ENCODE data around the gene DERL2. TPM values are rescaled to one million over a fixed set of nuclear protein-coding genes. Genes with fewer than 3 reads are reported as not detected.

DERL2 gene
- total RNA-seq, 1 donor from 2014 or later = 64.3 TPM

GRCh38 chr17:5486206-5487124, 487 bp upstream of the DERL2 start, which contains the start of gene MIS12:
MIS12 (plus strand) TSS chr17:5486566; CDS start chr17:5488863, 2,297 bp downstream.
- peaks cover 66% of the 10 kb centered on the region for H3K36me3 Mint-ChIP-seq (ENCODE audit: low read depth)
- no peaks in the 10 kb centered on the region for H3K9me3 Mint-ChIP-seq
- peak; percentile 99 for DNase-seq
- no peaks in the 10 kb centered on the region for H3K27me3 Mint-ChIP-seq
- intact Hi-C loops (cut with micrococcal nuclease) = loop anchor here (1.0 to 5.0 kb wide), 6 partner anchors 18 to 1166 kb away; partner anchors contain the start of genes C17orf100, DHX33, MED31 and NLRP1
- peak within 1 kb of the TSS; percentile 98 for H3K4me3 Mint-ChIP-seq
- peak within 1 kb of the TSS; percentile 99 for H3K27ac Mint-ChIP-seq
- peaks cover 52% of the 10 kb centered on the region for H3K4me1 Mint-ChIP-seq

GRCh38 chr17:5481451-5481850, 4.5 kb downstream of the DERL2 start:
- Mint-ChIP-seq H3K4me3 (no peak overlapping the region), H3K4me1 (peaks cover 37% of the 10 kb centered on the region), H3K9me3 (no peaks in the 10 kb centered on the region), H3K36me3 (ENCODE audit: low read depth) (peaks cover 69% of the 10 kb centered on the region), H3K27me3 (no peaks in the 10 kb centered on the region), H3K27ac (no peak overlapping the region)
- intact Hi-C loops (cut with micrococcal nuclease) = no loop called here
- DNase-seq = no peak

- DNase-seq = no peak
- Mint-ChIP-seq H3K4me3 (no peak overlapping the region), H3K27me3 (no peaks in the 10 kb centered on the region), H3K4me1 (peaks cover 34% of the 10 kb centered on the region), H3K27ac (peak overlapping the region; percentile 1), H3K36me3 (ENCODE audit: low read depth) (peaks cover 71% of the 10 kb centered on the region), H3K9me3 (no peaks in the 10 kb centered on the region)
- intact Hi-C loops (cut with micrococcal nuclease) = no loop called here
Observed at GRCh38 chr17:5480962-5481361, 5.0 kb downstream of the DERL2 start.

- Mint-ChIP-seq H3K9me3 (no peaks in the 10 kb centered on the region), H3K4me3 (no peak overlapping the region), H3K27ac (no peak overlapping the region), H3K4me1 (peaks cover 17% of the 10 kb centered on the region), H3K36me3 (ENCODE audit: low read depth) (peaks cover 73% of the 10 kb centered on the region), H3K27me3 (no peaks in the 10 kb centered on the region)
- intact Hi-C loops (cut with micrococcal nuclease) = no loop called here
- DNase-seq = no peak
Observed at GRCh38 chr17:5478992-5479391, 7.0 kb downstream of the DERL2 start.

GRCh38 chr17:5473906-5474305, 12.1 kb downstream of the DERL2 start:
- intact Hi-C loops (cut with micrococcal nuclease) = no loop called here
- DNase-seq = no peak
- Mint-ChIP-seq H3K4me1 (peaks cover 6% of the 10 kb centered on the region), H3K27ac (no peak overlapping the region), H3K36me3 (ENCODE audit: low read depth) (peaks cover 53% of the 10 kb centered on the region), H3K4me3 (no peak overlapping the region), H3K27me3 (no peaks in the 10 kb centered on the region), H3K9me3 (no peaks in the 10 kb centered on the region)

- no peak overlapping the region for H3K4me3 Mint-ChIP-seq
- H3K27ac Mint-ChIP-seq = no peak overlapping the region
- intact Hi-C loops (cut with micrococcal nuclease) = no loop called here
- no peak for DNase-seq
- H3K4me1 Mint-ChIP-seq = peaks cover 12% of the 10 kb centered on the region
- no peaks in the 10 kb centered on the region for H3K27me3 Mint-ChIP-seq
- H3K9me3 Mint-ChIP-seq = no peaks in the 10 kb centered on the region
- peaks cover 47% of the 10 kb centered on the region for H3K36me3 Mint-ChIP-seq (ENCODE audit: low read depth)
Observed at GRCh38 chr17:5472511-5472910, 13.5 kb downstream of the DERL2 start.

GRCh38 chr17:5468075-5468473, 17.9 kb downstream of the DERL2 start:
- H3K36me3 Mint-ChIP-seq (ENCODE audit: low read depth) = peaks cover 40% of the 10 kb centered on the region

GRCh38 chr17:5467416-5467815, 18.6 kb downstream of the DERL2 start:
- DNase-seq = no peak
- intact Hi-C loops (cut with micrococcal nuclease) = no loop called here
- Mint-ChIP-seq H3K27me3 (no peaks in the 10 kb centered on the region), H3K27ac (peak overlapping the region; percentile 82), H3K36me3 (ENCODE audit: low read depth) (peaks cover 40% of the 10 kb centered on the region), H3K4me1 (peaks cover 38% of the 10 kb centered on the region), H3K9me3 (no peaks in the 10 kb centered on the region), H3K4me3 (peak overlapping the region; percentile 99)

More at GRCh38 chr17:5468075-5468473, 17.9 kb downstream of the DERL2 start:
- DNase-seq = peak; percentile 74
- Mint-ChIP-seq H3K4me1 (peaks cover 37% of the 10 kb centered on the region), H3K27ac (peak overlapping the region; percentile 82), H3K9me3 (no peaks in the 10 kb centered on the region), H3K4me3 (peak overlapping the region; percentile 99), H3K27me3 (no peaks in the 10 kb centered on the region)
- intact Hi-C loops (cut with micrococcal nuclease) = loop anchor here (1.0 kb wide), 3 partner anchors 18 to 48 kb away; partner anchors contain the start of genes C1QBP, DERL2, MIS12 and RPAIN

- H3K27me3 Mint-ChIP-seq = no peaks in the 10 kb centered on the region
- peak overlapping the region; percentile 99 for H3K4me3 Mint-ChIP-seq
- peaks cover 35% of the 10 kb centered on the region for H3K36me3 Mint-ChIP-seq (ENCODE audit: low read depth)
- no peak for DNase-seq
- intact Hi-C loops (cut with micrococcal nuclease) = no loop called here
- H3K4me1 Mint-ChIP-seq = peaks cover 40% of the 10 kb centered on the region
- no peak overlapping the region for H3K27ac Mint-ChIP-seq
- H3K9me3 Mint-ChIP-seq = no peaks in the 10 kb centered on the region
Observed at GRCh38 chr17:5466295-5466694, 19.7 kb downstream of the DERL2 start.

GRCh38 chr17:5464717-5465507, 21.1 kb downstream of the DERL2 start:
- H3K27me3 Mint-ChIP-seq = no peaks in the 10 kb centered on the region
- DNase-seq = no peak
- no peak overlapping the region for H3K27ac Mint-ChIP-seq
- H3K4me3 Mint-ChIP-seq = no peak overlapping the region
- peaks cover 41% of the 10 kb centered on the region for H3K36me3 Mint-ChIP-seq (ENCODE audit: low read depth)
- H3K9me3 Mint-ChIP-seq = no peaks in the 10 kb centered on the region
- intact Hi-C loops (cut with micrococcal nuclease) = no loop called here
- peaks cover 40% of the 10 kb centered on the region for H3K4me1 Mint-ChIP-seq

- H3K4me1 Mint-ChIP-seq = no peaks in the 10 kb centered on the region
- H3K36me3 Mint-ChIP-seq (ENCODE audit: low read depth) = peaks cover 65% of the 10 kb centered on the region
- H3K4me3 Mint-ChIP-seq = no peak overlapping the region
- H3K27me3 Mint-ChIP-seq = no peaks in the 10 kb centered on the region
- no peak overlapping the region for H3K27ac Mint-ChIP-seq
- intact Hi-C loops (cut with micrococcal nuclease) = no loop called here
- DNase-seq = no peak
- H3K9me3 Mint-ChIP-seq = no peaks in the 10 kb centered on the region
Observed at GRCh38 chr17:5446786-5447185, 39.2 kb downstream of the DERL2 start.

GRCh38 chr17:5444209-5444608, 41.8 kb downstream of the DERL2 start:
- DNase-seq = no peak
- intact Hi-C loops (cut with micrococcal nuclease) = no loop called here
- H3K9me3 Mint-ChIP-seq = no peaks in the 10 kb centered on the region
- H3K4me3 Mint-ChIP-seq = no peak overlapping the region
- H3K4me1 Mint-ChIP-seq = peaks cover 9% of the 10 kb centered on the region
- no peaks in the 10 kb centered on the region for H3K27me3 Mint-ChIP-seq
- no peak overlapping the region for H3K27ac Mint-ChIP-seq
- peaks cover 48% of the 10 kb centered on the region for H3K36me3 Mint-ChIP-seq (ENCODE audit: low read depth)

GRCh38 chr17:5443728-5444127, 42.2 kb downstream of the DERL2 start:
- Mint-ChIP-seq H3K27me3 (no peaks in the 10 kb centered on the region), H3K9me3 (no peaks in the 10 kb centered on the region), H3K36me3 (ENCODE audit: low read depth) (peaks cover 45% of the 10 kb centered on the region), H3K4me1 (peaks cover 10% of the 10 kb centered on the region), H3K4me3 (no peak overlapping the region), H3K27ac (no peak overlapping the region)
- intact Hi-C loops (cut with micrococcal nuclease) = no loop called here
- no peak for DNase-seq

GRCh38 chr17:5439446-5439764, 46.6 kb downstream of the DERL2 start:
- no peak for DNase-seq
- Mint-ChIP-seq H3K36me3 (ENCODE audit: low read depth) (peaks cover 44% of the 10 kb centered on the region), H3K27me3 (no peaks in the 10 kb centered on the region), H3K9me3 (no peaks in the 10 kb centered on the region), H3K27ac (peak overlapping the region; percentile 88), H3K4me3 (peak overlapping the region; percentile 94), H3K4me1 (peaks cover 34% of the 10 kb centered on the region)
- intact Hi-C loops (cut with micrococcal nuclease) = loop anchor here (1.0 to 10.0 kb wide), 4 partner anchors 20 to 195 kb away; partner anchors contain the start of genes DHX33, NUP88 and RABEP1

All from activated CD4-positive, alpha-beta T cell treated with anti-CD3 and anti-CD28 coated beads, Interleukin-2, amount 10 ng/mL, durations not matched to agents 24 days and 14 days (primary cell).